Measurements from ENCODE around the gene C2CD3. TPM values are rescaled to one million over a fixed set of nuclear protein-coding genes. Genes with fewer than 3 reads are reported as not detected.

Gene C2CD3
- total RNA-seq, 4 donors from 2014 or later = 5.9 to 19.1 (median 14.2) TPM

Small RNA genes within 50 kb of the gene (small RNA-seq; reads per million reads assigned to genes)
- gene AP002392.1 = 0 reads per million in 4 donors

Other genes with a start within 250 kb of the C2CD3 start
- gene DNAJB13, start 220.0 kb downstream of the C2CD3 start, total RNA-seq = not detected
- 10 to 100 TPM in 1 of 4 donors, 1 to 10 TPM in 3; 4.0 to 26.7 (median 7.1) TPM for gene UCP2, start 188.2 kb downstream of the C2CD3 start, total RNA-seq
- gene UCP3, start 161.9 kb downstream of the C2CD3 start, total RNA-seq = 1 to 10 TPM in 1 of 4 donors, under 1 TPM in 2, not detected in 1; 0.53 to 1.5 (median 0.92) TPM
- 10 to 100 TPM; 20.6 to 29.3 (median 28.1) TPM for gene PPME1, start 287 bp upstream of the C2CD3 start, total RNA-seq
- under 1 TPM in 1 of 4 donors, not detected in 3; 0.19 TPM for gene P4HA3, start 140.6 kb upstream of the C2CD3 start, total RNA-seq
- 1 to 10 TPM in 2 of 4 donors, under 1 TPM in 2; 0.42 to 2.0 (median 0.89) TPM for gene PGM2L1, start 227.4 kb upstream of the C2CD3 start, total RNA-seq

Data from esophagus squamous epithelium (tissue), 4 donors.